DMS53 treated with DMSO at 0.1 percent for 48 hours (cell line): ENCODE data around the gene RNF215.
"Not testable (repeated sequence)": the region's sequence is repeated elsewhere in the genome, so short reads cannot be mapped to it uniquely, and the experiment has no call there.

ENCODE experiments used
- DNase-seq: peaks from one replicate; lab custom pipeline; 2025; ENCODE audit not compliant: unreplicated experiment; lab: John Stamatoyannopoulos, UW

RNF215 gene

GRCh38 chr22:30421695-30422480 lies 34.7 kb upstream of the RNF215 start:
- DNase-seq: no peak

- no peak for DNase-seq
These were observed 33.3 kb upstream of the RNF215 start for GRCh38 chr22:30420347-30421125.

- no peak for DNase-seq
These were observed 29.6 kb upstream of the RNF215 start for GRCh38 chr22:30416837-30417236.

- DNase-seq: no peak
These were observed 29.2 kb upstream of the RNF215 start for GRCh38 chr22:30416403-30416802.

GRCh38 chr22:30414525-30415047 lies 27.4 kb upstream of the RNF215 start:
- no peak for DNase-seq

GRCh38 chr22:30413745-30414524 lies 26.7 kb upstream of the RNF215 start:
- no peak for DNase-seq

GRCh38 chr22:30413001-30413400 lies 25.8 kb upstream of the RNF215 start:
- no peak for DNase-seq

GRCh38 chr22:30411780-30412179 lies 24.6 kb upstream of the RNF215 start:
- DNase-seq: no peak

- no peak for DNase-seq
These were observed 21.3 kb upstream of the RNF215 start for GRCh38 chr22:30408388-30409102.

- DNase-seq: no peak
These were observed 19.2 kb upstream of the RNF215 start for GRCh38 chr22:30406400-30406799.

- DNase-seq: no peak
These were observed 18.5 kb upstream of the RNF215 start for GRCh38 chr22:30405731-30406130.

GRCh38 chr22:30404307-30404706 lies 17.1 kb upstream of the RNF215 start:
- DNase-seq: no peak

- not testable (repeated sequence) for DNase-seq
These were observed 15.5 kb upstream of the RNF215 start for GRCh38 chr22:30402766-30403104.

- no peak for DNase-seq
These were observed 15.0 kb upstream of the RNF215 start for GRCh38 chr22:30402028-30402765.

GRCh38 chr22:30401024-30401423 lies 13.8 kb upstream of the RNF215 start:
- not testable (repeated sequence) for DNase-seq

GRCh38 chr22:30400159-30400558 lies 12.9 kb upstream of the RNF215 start:
- no peak for DNase-seq

- no peak for DNase-seq
These were observed 12.5 kb upstream of the RNF215 start for GRCh38 chr22:30399718-30400117.

- DNase-seq: no peak
These were observed 11.8 kb upstream of the RNF215 start for GRCh38 chr22:30398685-30399680.
